ENCODE results near the gene MLANA.

MLANA gene

GRCh38 chr9:5917888-5918287, 27.2 kb downstream of the MLANA start:
- H3K4me3 ChIP-seq (ENCODE audit: low read depth, low read length): no peak overlapping the region
- TF ChIP-seq, protein P1, sequence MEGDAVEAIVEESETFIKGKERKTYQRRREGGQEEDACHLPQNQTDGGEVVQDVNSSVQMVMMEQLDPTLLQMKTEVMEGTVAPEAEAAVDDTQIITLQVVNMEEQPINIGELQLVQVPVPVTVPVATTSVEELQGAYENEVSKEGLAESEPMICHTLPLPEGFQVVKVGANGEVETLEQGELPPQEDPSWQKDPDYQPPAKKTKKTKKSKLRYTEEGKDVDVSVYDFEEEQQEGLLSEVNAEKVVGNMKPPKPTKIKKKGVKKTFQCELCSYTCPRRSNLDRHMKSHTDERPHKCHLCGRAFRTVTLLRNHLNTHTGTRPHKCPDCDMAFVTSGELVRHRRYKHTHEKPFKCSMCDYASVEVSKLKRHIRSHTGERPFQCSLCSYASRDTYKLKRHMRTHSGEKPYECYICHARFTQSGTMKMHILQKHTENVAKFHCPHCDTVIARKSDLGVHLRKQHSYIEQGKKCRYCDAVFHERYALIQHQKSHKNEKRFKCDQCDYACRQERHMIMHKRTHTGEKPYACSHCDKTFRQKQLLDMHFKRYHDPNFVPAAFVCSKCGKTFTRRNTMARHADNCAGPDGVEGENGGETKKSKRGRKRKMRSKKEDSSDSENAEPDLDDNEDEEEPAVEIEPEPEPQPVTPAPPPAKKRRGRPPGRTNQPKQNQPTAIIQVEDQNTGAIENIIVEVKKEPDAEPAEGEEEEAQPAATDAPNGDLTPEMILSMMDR (IDR thresholded peaks at IDR 0.05; ENCODE audit: borderline replicate concordance, insufficient read depth, low read depth, low read length): no peak

- H3K4me3 ChIP-seq (ENCODE audit: low read depth, low read length): no peak overlapping the region
- TF ChIP-seq, protein P1 (IDR thresholded peaks at IDR 0.05; ENCODE audit: borderline replicate concordance, insufficient read depth, low read depth, low read length): no peak
Observed at GRCh38 chr9:5918460-5918859, 27.8 kb downstream of the MLANA start.

DNA sequence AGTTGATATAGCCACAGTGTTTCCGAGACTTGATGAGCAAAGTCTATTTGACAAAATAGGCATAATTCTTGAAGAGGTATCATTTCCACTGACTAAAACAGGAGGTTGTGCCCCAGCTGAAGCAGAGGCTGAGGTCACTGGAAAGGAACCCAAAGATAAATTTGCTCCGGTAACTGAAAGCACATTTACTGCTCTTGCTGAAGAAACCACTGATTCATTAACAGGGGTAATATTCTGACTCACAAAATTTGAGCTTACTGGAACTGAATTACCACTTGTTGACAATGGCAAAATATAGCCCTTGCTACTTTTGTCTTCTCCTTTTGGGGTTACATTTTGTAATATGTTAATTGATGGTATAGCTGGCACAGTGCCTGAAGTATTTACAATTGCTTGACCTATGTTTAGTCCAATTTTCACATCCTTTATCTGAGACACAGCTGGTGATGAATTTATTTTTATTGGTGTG, 30.2 kb downstream of the MLANA start:
- TF ChIP-seq, protein P1 (IDR thresholded peaks at IDR 0.05; ENCODE audit: borderline replicate concordance, insufficient read depth, low read depth, low read length): no peak
- no peak overlapping the region for H3K4me3 ChIP-seq (ENCODE audit: low read depth, low read length)

- H3K4me3 ChIP-seq (ENCODE audit: low read depth, low read length): no peak overlapping the region
- TF ChIP-seq, protein P1 (IDR thresholded peaks at IDR 0.05; ENCODE audit: borderline replicate concordance, insufficient read depth, low read depth, low read length): no peak
Observed at GRCh38 chr9:5922192-5922591, 31.5 kb downstream of the MLANA start.

DNA sequence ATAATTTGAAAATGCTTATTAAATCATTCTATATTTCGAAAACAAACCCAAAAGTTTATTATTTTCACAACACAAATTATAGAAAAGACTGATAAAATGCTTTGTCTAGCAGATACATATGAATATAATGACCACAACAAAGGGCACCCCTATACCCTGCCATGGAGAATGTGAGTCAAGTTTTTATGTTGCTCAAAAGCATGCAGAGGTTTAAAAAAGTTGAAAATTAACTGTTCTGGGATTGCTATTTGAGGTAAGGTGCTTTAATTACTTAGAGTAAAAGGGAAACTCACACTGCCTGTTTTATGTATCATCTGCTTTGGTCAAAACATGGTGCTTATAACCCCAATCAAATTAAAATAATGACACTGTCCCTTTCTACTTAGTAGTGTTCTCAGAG, 41.0 kb downstream of the MLANA start:
- no peak overlapping the region for H3K4me3 ChIP-seq (ENCODE audit: low read depth, low read length)
- TF ChIP-seq, protein P1 (IDR thresholded peaks at IDR 0.05; ENCODE audit: borderline replicate concordance, insufficient read depth, low read depth, low read length): no peak

- no peak overlapping the region for H3K4me3 ChIP-seq (ENCODE audit: low read depth, low read length)
- TF ChIP-seq, protein P1 (IDR thresholded peaks at IDR 0.05; ENCODE audit: borderline replicate concordance, insufficient read depth, low read depth, low read length): no peak
Observed at GRCh38 chr9:5938449-5938848, 47.8 kb downstream of the MLANA start.

GRCh38 chr9:5939530-5939929, 48.8 kb downstream of the MLANA start:
- H3K4me3 ChIP-seq (ENCODE audit: low read depth, low read length): no peak overlapping the region
- TF ChIP-seq, protein P1 (IDR thresholded peaks at IDR 0.05; ENCODE audit: borderline replicate concordance, insufficient read depth, low read depth, low read length): no peak

Measured in GM12875 (cell line).